SU-DHL-6 (cell line): ENCODE results near the gene GCNT1.

Experiments
- H2AFZ ChIP-seq: fragments of 200-600 bp; sonication (generic); 2 replicates; pipeline ENCODE4 v1.6.1; 2014; ENCODE audit warnings: low read depth, mild to moderate bottlenecking, moderate library complexity, mixed read lengths, antibody characterized with exemption, low read length; ENCODE audit not compliant: severe bottlenecking
- H3F3A ChIP-seq: fragments of 200-600 bp; shearing (Covaris generic); 2 replicates; pipeline ENCODE4 v1.6.0; 2016; ENCODE audit warnings: antibody characterized with exemption, mild to moderate bottlenecking; ENCODE audit not compliant: insufficient read depth
- H3K27ac ChIP-seq: fragments of 200-600 bp; sonication (generic); 2 replicates; pipeline ENCODE4 v1.5.1; 2016; ENCODE audit warnings: low read depth, mild to moderate bottlenecking, low read length, moderate library complexity, mixed read lengths
- H3K27me3 ChIP-seq: fragments of 200-600 bp; sonication (generic), shearing (Covaris generic); 2 replicates; pipeline ENCODE4 v1.6.0; 2014; ENCODE audit warnings: mild to moderate bottlenecking, low read length
- H3K36me3 ChIP-seq: fragments of 200-600 bp; sonication (generic); 2 replicates; pipeline ENCODE4 v1.6.1; 2014; ENCODE audit warnings: mild to moderate bottlenecking, low read length, mixed read lengths
- H3K4me2 ChIP-seq: fragments of 300-600, 200-600 bp; shearing (Covaris generic), sonication (generic); 2 replicates; pipeline ENCODE4 v1.6.0; 2014; ENCODE audit warnings: low read length, low read depth, mild to moderate bottlenecking; ENCODE audit not compliant: poor library complexity, severe bottlenecking
- H3K4me3 ChIP-seq: fragments of 200-600 bp; sonication (generic); 2 replicates; pipeline ENCODE4 v1.5.1; 2014; ENCODE audit warnings: antibody characterized with exemption, low read length, mild to moderate bottlenecking, mixed read lengths; ENCODE audit not compliant: insufficient read depth, poor library complexity, severe bottlenecking
- H3K79me2 ChIP-seq: fragments of 200-600 bp; sonication (generic); 2 replicates; pipeline ENCODE4 v1.6.1; 2014; ENCODE audit warnings: mild to moderate bottlenecking, low read length, moderate library complexity; ENCODE audit not compliant: insufficient read depth
- H3K9ac ChIP-seq: fragments of 200-600 bp; sonication (generic); 2 replicates; pipeline ENCODE4 v1.7.0; 2014; ENCODE audit warnings: mild to moderate bottlenecking, low read length
- H3K9me2 ChIP-seq: fragments of 200-600 bp; sonication (generic); replicated peaks from 2 replicates; pipeline ENCODE4 v1.6.1; 2014; ENCODE audit warnings: low read length; ENCODE audit not compliant: insufficient read depth
- H3K9me3 ChIP-seq: fragments of 200-600 bp; sonication (generic); 2 replicates; pipeline ENCODE4 v1.6.1; 2014; ENCODE audit warnings: low read length, mixed read lengths; ENCODE audit not compliant: insufficient read depth
- H4K20me1 ChIP-seq: fragments of 200-600 bp; sonication (generic); 2 replicates; pipeline ENCODE4 v1.6.1; 2014; ENCODE audit warnings: low read depth, mild to moderate bottlenecking, antibody characterized with exemption, low read length, moderate library complexity, mixed read lengths
- EZH2phosphoT487 ChIP-seq: fragments of 200-600 bp; sonication (generic), shearing (Covaris generic); conservative IDR thresholded peaks from 2 replicates; pipeline ENCODE4 v1.6.1; 2018; ENCODE audit warnings: mild to moderate bottlenecking, antibody characterized with exemption, low read length, moderate library complexity, mixed read lengths
- TF ChIP-seq, protein P1 (sequence below): fragments of 200-600 bp; sonication (generic); IDR thresholded peaks from one replicate; pipeline ENCODE4 v1.5.1; 2017; ENCODE audit warnings: antibody characterized with exemption, mild to moderate bottlenecking, low read length, moderate library complexity; ENCODE audit not compliant: insufficient read depth, poor library complexity, severe bottlenecking

GCNT1 gene

DNA sequence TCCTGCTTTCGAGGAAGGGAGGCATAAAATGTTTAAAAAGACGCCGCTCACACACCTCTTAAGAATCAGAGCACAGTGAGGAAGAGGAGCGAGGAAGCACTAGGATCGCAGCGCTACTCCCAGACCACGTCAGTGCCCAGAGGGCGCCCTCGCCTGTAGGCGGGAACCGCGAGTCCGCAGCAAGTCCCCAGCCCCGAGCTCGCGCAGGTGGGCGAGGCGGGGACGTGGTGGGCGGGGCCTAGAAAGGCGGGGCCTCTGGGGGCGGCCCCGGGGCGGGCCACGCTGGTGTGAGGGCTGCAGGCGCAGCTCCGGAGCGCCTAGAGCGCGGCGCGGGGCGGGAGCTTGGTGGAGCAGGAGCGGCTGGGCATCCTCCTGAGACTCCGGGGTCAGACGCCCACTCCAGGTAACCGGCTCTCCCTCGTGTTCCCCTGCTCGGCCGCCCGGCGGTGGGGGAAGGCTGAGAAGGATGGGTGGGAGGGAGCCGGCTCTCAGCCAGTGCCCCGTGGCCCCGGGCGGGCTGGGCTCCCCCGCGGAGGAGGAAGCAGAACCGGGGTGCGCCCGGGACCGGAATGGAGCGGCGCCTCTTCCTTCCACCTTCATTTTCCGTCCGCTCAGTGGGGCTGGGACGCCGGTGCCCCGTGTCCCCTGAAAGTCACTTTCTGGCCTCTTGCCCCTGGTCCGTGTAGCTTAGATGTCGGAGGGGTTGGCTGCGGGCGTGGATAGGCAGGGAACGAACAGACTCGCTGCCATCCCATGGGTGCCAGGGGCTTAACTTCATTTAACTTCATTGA, at the start of gene GCNT1:
Gene GCNT1, plus strand, starts transcription at position 280 of the 791 bp plus-strand sequence. CDS start 43,200 bp downstream, outside the sequence.
- peak within 1 kb of the TSS; percentile 90 for H3K4me3 ChIP-seq
- TF ChIP-seq, protein P1, sequence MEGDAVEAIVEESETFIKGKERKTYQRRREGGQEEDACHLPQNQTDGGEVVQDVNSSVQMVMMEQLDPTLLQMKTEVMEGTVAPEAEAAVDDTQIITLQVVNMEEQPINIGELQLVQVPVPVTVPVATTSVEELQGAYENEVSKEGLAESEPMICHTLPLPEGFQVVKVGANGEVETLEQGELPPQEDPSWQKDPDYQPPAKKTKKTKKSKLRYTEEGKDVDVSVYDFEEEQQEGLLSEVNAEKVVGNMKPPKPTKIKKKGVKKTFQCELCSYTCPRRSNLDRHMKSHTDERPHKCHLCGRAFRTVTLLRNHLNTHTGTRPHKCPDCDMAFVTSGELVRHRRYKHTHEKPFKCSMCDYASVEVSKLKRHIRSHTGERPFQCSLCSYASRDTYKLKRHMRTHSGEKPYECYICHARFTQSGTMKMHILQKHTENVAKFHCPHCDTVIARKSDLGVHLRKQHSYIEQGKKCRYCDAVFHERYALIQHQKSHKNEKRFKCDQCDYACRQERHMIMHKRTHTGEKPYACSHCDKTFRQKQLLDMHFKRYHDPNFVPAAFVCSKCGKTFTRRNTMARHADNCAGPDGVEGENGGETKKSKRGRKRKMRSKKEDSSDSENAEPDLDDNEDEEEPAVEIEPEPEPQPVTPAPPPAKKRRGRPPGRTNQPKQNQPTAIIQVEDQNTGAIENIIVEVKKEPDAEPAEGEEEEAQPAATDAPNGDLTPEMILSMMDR, result peak; percentile 48
- no peak for TF ChIP-seq EZH2phosphoT487
- H3K9me2 ChIP-seq, result no peaks in the 10 kb centered on the region
- peaks cover 29% of the 10 kb centered on the region for H3K79me2 ChIP-seq
- H3K9ac ChIP-seq, result peak within 1 kb of the TSS; percentile 83
- H3F3A ChIP-seq, result peaks cover 37% of the 10 kb centered on the region
- H3K27me3 ChIP-seq, result no peaks in the 10 kb centered on the region
- peak within 1 kb of the TSS; percentile 88 for H3K4me2 ChIP-seq
- H3K36me3 ChIP-seq, result no peaks in the 10 kb centered on the region
- no peaks in the 10 kb centered on the region for H3K9me3 ChIP-seq
- no peaks in the 10 kb centered on the region for H4K20me1 ChIP-seq
- peak within 1 kb of the TSS; percentile 36 for H2AFZ ChIP-seq
- peak within 1 kb of the TSS; percentile 95 for H3K27ac ChIP-seq

DNA sequence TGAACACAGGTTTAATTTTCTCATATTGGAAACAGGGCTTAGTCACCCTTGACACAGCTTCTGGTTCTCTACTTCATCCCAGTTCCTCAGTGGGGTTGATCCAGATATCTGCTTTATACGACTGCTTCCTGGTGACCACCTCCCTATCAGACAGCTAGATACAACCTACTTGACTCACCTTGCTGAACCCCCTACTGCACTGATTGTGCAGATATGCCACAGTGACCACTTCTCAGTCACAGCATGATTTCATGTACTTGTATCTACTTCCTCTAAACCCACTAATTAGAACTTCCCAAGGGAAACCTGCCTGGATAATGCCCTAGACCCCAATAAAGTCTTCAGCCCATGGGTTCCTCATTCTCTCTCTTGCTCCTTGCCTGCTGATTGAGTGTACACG, 46.3 kb upstream of the GCNT1 start:
- Histone ChIP-seq H3K79me2 (no peaks in the 10 kb centered on the region), H3K4me3 (no peak overlapping the region), H3K27ac (no peak overlapping the region), H4K20me1 (no peaks in the 10 kb centered on the region), H3K27me3 (no peaks in the 10 kb centered on the region), H3K9me3 (no peaks in the 10 kb centered on the region), H3K4me2 (no peak overlapping the region), H3K9ac (no peak overlapping the region), H3K36me3 (no peaks in the 10 kb centered on the region), H3F3A (no peaks in the 10 kb centered on the region), H3K9me2 (no peaks in the 10 kb centered on the region), H2AFZ (no peak overlapping the region)
- TF ChIP-seq, protein P1, result no peak
- TF ChIP-seq EZH2phosphoT487, result no peak

DNA sequence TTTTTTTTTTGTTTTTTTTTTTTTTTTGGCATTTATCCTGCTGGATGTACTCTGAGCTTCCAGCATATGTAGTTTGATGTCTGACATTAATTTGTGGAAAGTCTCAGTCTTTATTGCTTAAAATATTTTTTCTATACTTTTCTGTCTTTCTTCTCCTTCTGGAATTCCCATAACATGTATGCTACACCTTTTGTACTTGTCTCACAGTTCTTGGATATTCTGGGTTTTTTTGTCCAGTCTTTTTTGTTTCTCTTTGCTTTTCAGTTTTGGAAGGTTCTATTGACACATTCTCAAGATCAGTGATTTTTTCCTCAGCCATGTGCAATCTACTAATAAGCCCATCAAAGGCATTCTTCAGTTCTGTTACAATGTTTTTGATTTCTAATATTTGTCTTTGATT, 45.3 kb upstream of the GCNT1 start:
- Histone ChIP-seq H3K4me3 (no peak overlapping the region), H3K36me3 (no peaks in the 10 kb centered on the region), H3K9me3 (no peaks in the 10 kb centered on the region), H3K4me2 (no peak overlapping the region), H2AFZ (no peak overlapping the region), H3K27ac (no peak overlapping the region), H3K9me2 (no peaks in the 10 kb centered on the region), H3K27me3 (no peaks in the 10 kb centered on the region), H3K79me2 (no peaks in the 10 kb centered on the region), H3K9ac (no peak overlapping the region), H4K20me1 (no peaks in the 10 kb centered on the region), H3F3A (no peaks in the 10 kb centered on the region)
- no peak for TF ChIP-seq EZH2phosphoT487
- TF ChIP-seq, protein P1, result no peak
